Loucy (cell line): Measurements from ENCODE around the gene PDXP.

Experiments used
- H2AFZ ChIP-seq: fragments of 200-600 bp; sonication (generic); 2 replicates; pipeline ENCODE4 v1.6.0; 2016; ENCODE audit warnings: antibody characterized with exemption, mild to moderate bottlenecking, low read length, moderate library complexity
- H3F3A ChIP-seq: fragments of 200-600 bp; 2 replicates; pipeline ENCODE4 v1.6.0; 2016; ENCODE audit warnings: antibody characterized with exemption, low read depth, mild to moderate bottlenecking
- H3K27me3 ChIP-seq: fragments of 200-600 bp; sonication (generic); 2 replicates; pipeline ENCODE4 v1.6.1; 2014; ENCODE audit warnings: low read length, mild to moderate bottlenecking; ENCODE audit not compliant: insufficient read depth, poor library complexity, severe bottlenecking
- H3K36me3 ChIP-seq: fragments of 200-600 bp; sonication (generic); 2 replicates; pipeline ENCODE4 v1.6.1; 2016; ENCODE audit warnings: low read length; ENCODE audit not compliant: insufficient read depth
- H3K4me1 ChIP-seq: fragments of 200-600 bp; sonication (generic); 2 replicates; pipeline ENCODE4 v1.5.1; 2014; ENCODE audit warnings: low read length, mild to moderate bottlenecking; ENCODE audit not compliant: insufficient read depth, poor library complexity, severe bottlenecking
- H3K4me2 ChIP-seq: fragments of 200-600 bp; sonication (generic); 2 replicates; pipeline ENCODE4 v1.6.0; 2014; ENCODE audit warnings: antibody characterized with exemption, low read length, low read depth, mild to moderate bottlenecking; ENCODE audit not compliant: poor library complexity, severe bottlenecking
- H3K4me3 ChIP-seq: fragments of 200-600 bp; sonication (generic); 2 replicates; pipeline ENCODE4 v1.5.1; 2014; ENCODE audit warnings: low read length, mild to moderate bottlenecking, mixed read lengths; ENCODE audit not compliant: poor library complexity, severe bottlenecking
- H3K79me2 ChIP-seq: fragments of 200-600 bp; sonication (generic); 2 replicates; pipeline ENCODE4 v1.6.1; 2014; ENCODE audit warnings: low read length; ENCODE audit not compliant: insufficient read depth
- H3K9ac ChIP-seq: fragments of 200-600 bp; sonication (generic); 2 replicates; pipeline ENCODE4 v1.6.0; 2014; ENCODE audit warnings: mild to moderate bottlenecking, low read depth, low read length, moderate library complexity; ENCODE audit not compliant: poor library complexity, severe bottlenecking
- H3K9me2 ChIP-seq: fragments of 200-600 bp; sonication (generic); replicated peaks from 2 replicates; pipeline ENCODE4 v1.6.1; 2016; ENCODE audit warnings: low read depth, low read length, mixed read lengths
- H3K9me3 ChIP-seq: fragments of 200-600 bp; sonication (generic); 2 replicates; pipeline ENCODE4 v1.6.1; 2014; ENCODE audit warnings: mild to moderate bottlenecking, antibody characterized with exemption, low read length, low read depth; ENCODE audit not compliant: insufficient read depth
- H4K20me1 ChIP-seq: fragments of 200-600 bp; sonication (generic); 2 replicates; pipeline ENCODE4 v1.6.0; 2014; ENCODE audit warnings: antibody characterized with exemption, low read length, mild to moderate bottlenecking; ENCODE audit not compliant: insufficient read depth, poor library complexity, severe bottlenecking
- EZH2phosphoT487 ChIP-seq: fragments of 200-600 bp; IDR thresholded peaks from 2 replicates; pipeline ENCODE4 v1.6.1; 2018; ENCODE audit warnings: antibody characterized with exemption, mild to moderate bottlenecking, moderate library complexity, borderline replicate concordance
- TF ChIP-seq, protein P1 (sequence below): fragments of 200-600 bp; sonication (generic); conservative IDR thresholded peaks from 2 replicates; pipeline ENCODE4 v1.5.1; 2014; ENCODE audit warnings: mild to moderate bottlenecking, antibody characterized with exemption, low read length

PDXP gene

GRCh38 chr22:37696657-37697537, 38.4 kb downstream of the PDXP start, which contains the start of gene TRIOBP:
Gene TRIOBP, plus strand, starts transcription at chr22:37697048. Its CDS starts 4,318 bp downstream, at chr22:37701366.
- peaks cover 14% of the 10 kb centered on the region; the same call in 1 of the 2 replicates for H3K36me3 ChIP-seq
- H3K9ac ChIP-seq: no peak within 1 kb of the TSS

GRCh38 chr22:37697538-37697835, 39.0 kb downstream of the PDXP start:
- H3K4me3 ChIP-seq: peak overlapping the region; percentile 67
- peaks cover 13% of the 10 kb centered on the region for H3K4me1 ChIP-seq
- H3K79me2 ChIP-seq: no peaks in the 10 kb centered on the region
- H3F3A ChIP-seq: no peaks in the 10 kb centered on the region
- no peaks in the 10 kb centered on the region for H3K9me3 ChIP-seq
- peaks cover 11% of the 10 kb centered on the region; the same call in 1 of the 2 replicates for H3K36me3 ChIP-seq
- no peaks in the 10 kb centered on the region for H4K20me1 ChIP-seq
- H2AFZ ChIP-seq: no peak overlapping the region
- peak overlapping the region; percentile 67 for H3K4me2 ChIP-seq
- no peaks in the 10 kb centered on the region for H3K27me3 ChIP-seq
- no peak overlapping the region for H3K9ac ChIP-seq
- H3K9me2 ChIP-seq: no peaks in the 10 kb centered on the region
- no peak for TF ChIP-seq EZH2phosphoT487
- TF ChIP-seq, protein P1, sequence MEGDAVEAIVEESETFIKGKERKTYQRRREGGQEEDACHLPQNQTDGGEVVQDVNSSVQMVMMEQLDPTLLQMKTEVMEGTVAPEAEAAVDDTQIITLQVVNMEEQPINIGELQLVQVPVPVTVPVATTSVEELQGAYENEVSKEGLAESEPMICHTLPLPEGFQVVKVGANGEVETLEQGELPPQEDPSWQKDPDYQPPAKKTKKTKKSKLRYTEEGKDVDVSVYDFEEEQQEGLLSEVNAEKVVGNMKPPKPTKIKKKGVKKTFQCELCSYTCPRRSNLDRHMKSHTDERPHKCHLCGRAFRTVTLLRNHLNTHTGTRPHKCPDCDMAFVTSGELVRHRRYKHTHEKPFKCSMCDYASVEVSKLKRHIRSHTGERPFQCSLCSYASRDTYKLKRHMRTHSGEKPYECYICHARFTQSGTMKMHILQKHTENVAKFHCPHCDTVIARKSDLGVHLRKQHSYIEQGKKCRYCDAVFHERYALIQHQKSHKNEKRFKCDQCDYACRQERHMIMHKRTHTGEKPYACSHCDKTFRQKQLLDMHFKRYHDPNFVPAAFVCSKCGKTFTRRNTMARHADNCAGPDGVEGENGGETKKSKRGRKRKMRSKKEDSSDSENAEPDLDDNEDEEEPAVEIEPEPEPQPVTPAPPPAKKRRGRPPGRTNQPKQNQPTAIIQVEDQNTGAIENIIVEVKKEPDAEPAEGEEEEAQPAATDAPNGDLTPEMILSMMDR: no peak

More at GRCh38 chr22:37696657-37697537, 38.4 kb downstream of the PDXP start, which contains the start of gene TRIOBP:
- Histone ChIP-seq H3F3A (no peaks in the 10 kb centered on the region), H2AFZ (no peak within 1 kb of the TSS), H3K9me3 (no peaks in the 10 kb centered on the region), H4K20me1 (no peaks in the 10 kb centered on the region), H3K27me3 (no peaks in the 10 kb centered on the region), H3K4me3 (peak within 1 kb of the TSS; percentile 67), H3K4me1 (peaks cover 13% of the 10 kb centered on the region), H3K4me2 (peak within 1 kb of the TSS; percentile 67), H3K9me2 (no peaks in the 10 kb centered on the region), H3K79me2 (no peaks in the 10 kb centered on the region)
- TF ChIP-seq, protein P1: peak; percentile 51; the same call in 1 of the 2 replicates
- no peak for TF ChIP-seq EZH2phosphoT487

GRCh38 chr22:37701141-37701786, 42.7 kb downstream of the PDXP start:
- TF ChIP-seq EZH2phosphoT487: no peak
- TF ChIP-seq, protein P1: no peak
- Histone ChIP-seq H2AFZ (no peak overlapping the region), H4K20me1 (no peaks in the 10 kb centered on the region), H3K9ac (no peak overlapping the region), H3F3A (no peaks in the 10 kb centered on the region), H3K4me1 (peaks cover 3% of the 10 kb centered on the region), H3K4me2 (no peak overlapping the region), H3K9me3 (no peaks in the 10 kb centered on the region), H3K79me2 (no peaks in the 10 kb centered on the region), H3K4me3 (no peak overlapping the region), H3K36me3 (no peaks in the 10 kb centered on the region), H3K9me2 (no peaks in the 10 kb centered on the region), H3K27me3 (no peaks in the 10 kb centered on the region)
